HL-60 (cell line): ENCODE results near the gene TFR2.

ENCODE experiments used
- DNase-seq, 2 experiments: peaks; one replicate each; pipeline ENCODE4 v3.0.0-alpha.2; 2010 to 2020; ENCODE audit warnings: low read depth in 1 of 2, low spot score in 1 of 2
- H3K27ac ChIP-seq: fragments of 250-450 bp; sonication (Bioruptor Pico); replicated peaks from 2 replicates; pipeline ENCODE4 v1.5.1; 2020; ENCODE audit warnings: mild to moderate bottlenecking, moderate library complexity
- H3K27me3 ChIP-seq: fragments of 250-450 bp; sonication (Bioruptor Pico); 2 replicates; pipeline ENCODE4 v1.5.1; 2021; ENCODE audit warnings: mild to moderate bottlenecking, moderate library complexity; ENCODE audit not compliant: insufficient read depth, poor library complexity, severe bottlenecking
- H3K4me3 ChIP-seq: replicated peaks from 2 replicates; pipeline ENCODE4 v1.5.1; 2011; ENCODE audit warnings: mild to moderate bottlenecking, control low read depth, low read length; ENCODE audit not compliant: insufficient read depth
- CTCF ChIP-seq: IDR thresholded peaks from one replicate; pipeline ENCODE4 v1.5.1; 2011; ENCODE audit warnings: low read length, control low read depth, inconsistent platforms; ENCODE audit not compliant: insufficient read depth
- GABPA ChIP-seq: IDR thresholded peaks from 2 replicates; pipeline ENCODE4 v1.6.1; 2012; ENCODE audit warnings: low read depth
- POLR2AphosphoS5 ChIP-seq: IDR thresholded peaks from 2 replicates; pipeline ENCODE4 v1.6.1; 2012; ENCODE audit warnings: low read depth
- REST ChIP-seq: IDR thresholded peaks from 2 replicates; pipeline ENCODE4 v1.6.1; 2012; ENCODE audit warnings: low read depth; ENCODE audit not compliant: insufficient replicate concordance
- SPI1 ChIP-seq: IDR thresholded peaks from 2 replicates; pipeline ENCODE4 v1.6.1; 2012; ENCODE audit warnings: low read depth, mild to moderate bottlenecking, borderline replicate concordance

Gene TFR2

GRCh38 chr7:100580466-100581283 lies 60.7 kb downstream of the TFR2 start:
- DNase-seq: no peak
- Histone ChIP-seq H3K27me3 (no peaks in the 10 kb centered on the region), H3K27ac (no peak overlapping the region; the same call in 1 of the 2 replicates), H3K4me3 (no peak overlapping the region)
- TF ChIP-seq GABPA (no peak), REST (no peak), SPI1 (no peak), POLR2AphosphoS5 (no peak)

GRCh38 chr7:100578246-100579183 lies 62.8 kb downstream of the TFR2 start:
- H3K27me3 ChIP-seq: no peaks in the 10 kb centered on the region
- DNase-seq: no peak
- H3K4me3 ChIP-seq: no peak overlapping the region
- H3K27ac ChIP-seq: no peak overlapping the region
- TF ChIP-seq POLR2AphosphoS5 (no peak), SPI1 (no peak), CTCF (no peak), GABPA (no peak), REST (no peak)

- H3K27ac ChIP-seq: no peak overlapping the region
- no peak for DNase-seq
- H3K27me3 ChIP-seq: no peaks in the 10 kb centered on the region
- no peak overlapping the region for H3K4me3 ChIP-seq
- no peak for TF ChIP-seq CTCF
- no peak for TF ChIP-seq GABPA
- no peak for TF ChIP-seq SPI1
- TF ChIP-seq REST: no peak
- no peak for TF ChIP-seq POLR2AphosphoS5
These were observed 63.8 kb downstream of the TFR2 start for GRCh38 chr7:100577507-100577906.
